Activated CD8-positive, alpha-beta memory T cell treated with anti-CD3 and anti-CD28 coated beads for 36 hours (primary cell): ENCODE results near the gene ZBTB17. TPM values are rescaled to one million over a fixed set of nuclear protein-coding genes. Genes with fewer than 3 reads are reported as not detected.
"Not testable (repeated sequence)": the region's sequence is repeated elsewhere in the genome, so short reads cannot be mapped to it uniquely, and the experiment has no call there.

Source experiments
- CTCF ChIA-PET: fragments of 350-600 bp; sonication (Branson Sonifier 250); formaldehyde crosslinking; loops from one replicate; lab custom pipeline; 2021; ENCODE audit warnings: antibody characterized with exemption; lab: Charles Lee
- POLR2A ChIA-PET: fragments of 350-600 bp; sonication (Branson Sonifier 250); formaldehyde crosslinking; loops from one replicate; lab custom pipeline; 2021; ENCODE audit warnings: antibody characterized with exemption; lab: Charles Lee
- total RNA-seq, 2 experiments: library from RNA; stranded (reverse); gene quantifications; one replicate each; pipeline ENCODE4 v1.2.3, GENCODE V29; 2021

ZBTB17 gene
- 10 to 100 TPM; 54.8 to 57.9 TPM for total RNA-seq

GRCh38 chr1:15975805-15976680 is at the start of gene ZBTB17:
TSS of gene ZBTB17 (minus strand) at chr1:15976101. CDS start at chr1:15948495, 27,606 bp downstream.
- POLR2A ChIA-PET = interaction anchor here (0.6 to 4.6 kb wide), 7 partner anchors 10 to 142 kb away, joined by 3 to 51 read pairs (median 4); partner anchors contain the start of gene SRARP
- CTCF ChIA-PET = interaction anchor here (0.7 to 2.5 kb wide), 5 partner anchors 19 to 568 kb away, joined by 3 to 22 read pairs (median 6); no protein-coding TSS in a partner anchor

DNA sequence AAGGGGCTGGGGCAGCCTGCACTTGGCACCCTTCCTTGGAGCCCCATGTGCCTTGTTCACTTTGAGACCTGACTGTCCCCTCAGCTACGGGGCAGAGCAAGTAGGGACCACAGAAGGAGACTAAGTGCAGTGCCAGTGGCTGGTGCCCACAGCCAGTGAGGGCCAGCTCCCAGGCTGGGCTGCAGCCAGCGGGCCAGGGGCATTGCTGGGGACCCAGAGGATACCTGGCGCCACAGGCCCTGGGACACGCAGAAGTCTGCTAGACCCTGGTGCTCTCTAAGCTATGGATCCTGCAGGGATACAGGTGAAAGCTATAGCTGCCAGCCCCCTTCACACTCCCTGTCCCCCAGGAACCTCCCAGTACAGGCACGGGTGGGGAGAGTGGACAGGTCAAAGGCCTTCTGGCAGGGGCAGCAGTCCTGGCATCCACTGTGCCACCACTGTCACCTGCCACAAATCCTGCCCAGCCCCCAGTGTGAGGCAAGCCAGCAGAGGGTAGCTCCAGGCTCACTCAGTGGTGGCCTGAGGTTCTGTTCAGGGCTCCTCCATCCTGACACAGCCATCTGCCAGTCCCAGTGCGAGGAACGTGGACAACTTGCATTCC is 47.3 kb upstream of the ZBTB17 start:
- CTCF ChIA-PET = no interaction called here
- POLR2A ChIA-PET = no interaction called here

DNA sequence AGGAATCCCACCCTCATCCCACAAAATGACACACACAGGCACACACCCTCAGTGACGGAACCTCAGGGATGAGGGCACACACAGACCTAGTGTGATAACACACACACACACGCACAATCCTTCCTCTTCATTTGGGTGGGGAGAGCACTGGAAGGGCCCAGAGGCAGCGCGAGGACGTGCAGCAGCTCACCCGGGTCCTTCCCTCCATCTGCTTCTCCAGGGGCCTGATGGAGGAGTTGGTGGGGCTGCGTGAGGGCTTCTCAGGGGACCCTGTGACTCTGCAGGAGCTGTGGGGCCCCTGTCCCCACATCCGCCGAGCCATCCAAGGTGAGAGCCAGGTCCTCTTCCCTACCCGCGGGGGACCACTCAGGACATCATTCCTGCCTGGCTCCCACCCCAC is 46.5 kb upstream of the ZBTB17 start:
- POLR2A ChIA-PET = no interaction called here
- CTCF ChIA-PET = no interaction called here

DNA sequence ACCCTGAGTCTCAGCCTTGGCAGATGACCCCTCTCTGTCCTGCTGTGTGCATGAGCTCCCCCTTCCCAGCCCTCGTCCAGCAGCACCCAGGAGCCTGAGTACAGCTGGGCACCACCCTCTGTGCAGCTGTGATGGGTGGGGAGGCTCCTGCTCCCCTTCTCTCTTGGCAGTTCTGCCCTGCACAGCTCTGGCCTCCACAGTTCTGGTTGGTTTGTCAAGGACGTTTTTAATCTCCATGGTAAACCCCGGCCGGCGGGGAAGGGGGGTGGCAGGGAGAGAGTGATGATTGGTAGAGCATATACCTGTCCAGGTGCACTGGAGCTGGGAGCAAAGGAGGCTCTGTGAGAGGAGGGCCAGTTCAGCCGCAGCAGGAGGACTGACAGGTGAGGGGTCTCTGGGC is 45.8 kb upstream of the ZBTB17 start, which contains the start of gene CLCNKA:
CLCNKA (plus strand) TSS at position 356 of the 400 bp plus-strand sequence. CDS start 584 bp downstream, outside the sequence.
- ChIA-PET POLR2A (no interaction called here), CTCF (no interaction called here)

DNA sequence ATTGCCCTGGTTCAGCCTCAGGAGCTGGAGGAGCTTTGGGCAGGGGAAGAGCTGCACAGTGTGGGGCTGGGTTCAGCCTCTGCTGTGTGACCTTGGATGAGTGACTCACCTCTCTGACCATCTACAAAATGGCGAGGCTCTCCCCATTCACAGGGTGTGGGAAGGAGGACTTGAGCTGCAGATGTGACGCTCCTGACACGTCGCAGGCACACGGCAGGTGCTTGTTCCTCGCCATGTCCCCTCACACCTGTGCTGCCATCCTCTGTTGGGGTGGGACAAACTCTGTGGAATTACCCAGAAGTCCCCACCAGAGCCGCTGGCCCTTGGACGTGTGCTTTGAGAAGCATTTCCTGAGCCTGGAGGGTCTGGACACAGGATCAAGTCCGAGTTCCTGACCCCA is 45.0 kb upstream of the ZBTB17 start:
- CTCF ChIA-PET, POLR2A ChIA-PET: not testable (repeated sequence)

- CTCF ChIA-PET = no interaction called here
- POLR2A ChIA-PET = no interaction called here
Measured at GRCh38 chr1:16020325-16020724, 44.4 kb upstream of the ZBTB17 start.

DNA sequence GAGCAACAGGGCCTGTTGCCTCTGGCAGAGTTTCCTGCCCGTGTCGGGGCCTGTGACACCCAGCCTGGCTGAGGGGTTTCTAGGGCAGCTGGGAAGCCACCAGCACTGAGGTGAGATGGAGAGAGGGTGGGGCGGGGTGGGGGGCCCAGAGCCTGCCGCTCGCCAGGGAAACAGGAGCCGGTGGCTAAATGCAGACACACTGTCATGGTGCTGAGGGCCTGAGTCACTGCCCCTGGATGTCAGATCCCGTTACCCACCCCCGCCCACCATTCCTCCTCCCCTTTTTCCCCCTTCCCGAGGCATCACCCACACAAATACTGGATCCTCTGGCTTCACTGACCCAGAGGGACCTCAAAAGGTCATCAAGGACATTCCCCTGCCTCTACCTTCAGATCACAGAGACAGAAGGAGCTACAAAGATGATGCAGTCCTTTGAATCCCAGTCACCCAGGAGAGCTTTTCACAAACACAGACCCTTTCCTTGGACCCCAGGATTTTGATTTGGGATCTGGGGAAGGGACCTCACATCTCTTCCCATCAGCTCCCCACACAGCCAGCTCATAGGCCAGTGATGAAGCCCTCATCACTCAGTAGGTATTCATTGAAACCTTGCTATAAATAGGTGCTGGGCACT is 43.9 kb upstream of the ZBTB17 start:
- CTCF ChIA-PET = interaction anchor here (1.2 kb wide), 1 partner anchor 205 kb away, joined by 3 read pairs; no protein-coding TSS in a partner anchor
- POLR2A ChIA-PET = no interaction called here

GRCh38 chr1:16018749-16019643 is 43.1 kb upstream of the ZBTB17 start:
- ChIA-PET CTCF (interaction anchor here (1.2 to 1.8 kb wide), 2 partner anchors 10 to 204 kb away, joined by 3 to 4 read pairs; no protein-coding TSS in a partner anchor), POLR2A (interaction anchor here (0.6 kb wide), 1 partner anchor 325 kb away, joined by 3 read pairs; no protein-coding TSS in a partner anchor)

- CTCF ChIA-PET = interaction anchor here (1.8 kb wide), 1 partner anchor 9 kb away, joined by 4 read pairs; no protein-coding TSS in a partner anchor
Measured at GRCh38 chr1:16018308-16018707, 42.4 kb upstream of the ZBTB17 start.

DNA sequence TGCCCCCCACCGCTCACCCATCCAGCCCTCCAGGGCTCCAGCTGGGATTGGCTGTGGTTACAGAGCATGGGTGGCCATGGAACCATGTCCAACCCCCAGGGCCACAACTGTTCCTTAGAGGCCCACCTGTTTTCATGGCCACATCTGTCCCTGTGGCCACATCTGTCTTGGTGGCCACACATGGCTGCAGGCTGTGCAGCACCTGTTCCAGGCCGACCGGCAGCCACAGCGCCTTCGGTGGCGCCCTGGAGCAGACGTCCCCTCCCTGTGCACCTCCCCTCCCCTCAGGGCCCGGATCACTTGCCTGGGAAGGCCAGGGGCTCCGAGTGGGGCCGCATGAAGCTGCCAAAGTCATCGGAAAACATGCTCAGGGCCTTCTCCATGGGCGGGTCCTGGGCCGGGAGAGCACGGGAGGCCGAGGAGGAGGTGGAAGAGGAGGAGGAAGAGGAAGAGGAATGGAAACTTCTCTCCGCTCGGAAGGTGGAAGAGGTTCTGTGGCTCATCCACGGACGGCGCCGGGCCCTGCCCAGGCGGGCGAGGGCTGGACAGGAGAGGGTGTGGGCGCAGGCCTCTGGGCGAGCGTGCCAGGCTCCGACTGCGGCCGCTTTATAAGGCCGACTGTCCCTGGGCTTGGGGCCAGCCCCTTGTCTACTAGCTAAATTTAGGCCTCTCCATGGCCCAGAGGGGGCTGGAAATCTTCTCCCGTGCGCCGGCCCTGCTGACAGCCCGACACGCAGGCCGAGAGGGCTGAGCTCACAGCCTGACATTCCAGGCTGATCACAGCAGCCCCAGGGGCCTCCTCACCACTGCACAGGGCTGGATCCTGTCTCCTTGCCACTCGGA is 41.8 kb upstream of the ZBTB17 start, which contains the start of gene HSPB7:
HSPB7 (minus strand) TSS at position 583 of the 843 bp plus-strand sequence; CDS start at position 503, 80 bp downstream.
- ChIA-PET CTCF (interaction anchor here (1.8 kb wide), 1 partner anchor 8 kb away, joined by 4 read pairs; no protein-coding TSS in a partner anchor), POLR2A (interaction anchor here (0.6 kb wide), 1 partner anchor 326 kb away, joined by 3 read pairs; no protein-coding TSS in a partner anchor)

More at GRCh38 chr1:16018308-16018707, 42.4 kb upstream of the ZBTB17 start:
- POLR2A ChIA-PET = interaction anchor here (0.6 kb wide), 1 partner anchor 326 kb away, joined by 3 read pairs; no protein-coding TSS in a partner anchor

DNA sequence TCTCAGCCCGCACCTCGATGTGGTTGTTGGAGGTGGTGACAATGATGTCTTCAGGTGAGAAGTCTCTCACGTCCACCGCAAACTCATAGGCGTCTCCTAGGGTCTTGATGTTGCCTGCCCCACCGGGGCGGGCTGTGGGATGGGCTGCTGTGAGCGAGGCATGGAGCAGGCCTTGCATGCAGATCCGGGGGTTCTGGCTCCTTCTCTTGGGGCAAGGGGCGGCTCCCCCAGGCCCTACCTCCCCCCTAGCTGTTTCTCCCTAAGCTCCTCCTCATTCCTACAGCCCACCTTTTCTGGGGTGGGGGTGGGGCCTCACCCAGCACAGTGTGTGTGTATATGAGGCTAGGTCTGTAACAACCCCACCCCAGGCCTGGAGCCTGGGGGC is 41.2 kb upstream of the ZBTB17 start:
- CTCF ChIA-PET = no interaction called here
- POLR2A ChIA-PET = no interaction called here

GRCh38 chr1:16015960-16016901 is 40.3 kb upstream of the ZBTB17 start:
- CTCF ChIA-PET = interaction anchor here (1.5 kb wide), 1 partner anchor 224 kb away, joined by 3 read pairs; no protein-coding TSS in a partner anchor

GRCh38 chr1:16015491-16015890 is 39.6 kb upstream of the ZBTB17 start:
- ChIA-PET POLR2A (no interaction called here), CTCF (interaction anchor here (1.5 kb wide), 1 partner anchor 224 kb away, joined by 3 read pairs; no protein-coding TSS in a partner anchor)

More at GRCh38 chr1:16015960-16016901, 40.3 kb upstream of the ZBTB17 start:
- POLR2A ChIA-PET = no interaction called here

DNA sequence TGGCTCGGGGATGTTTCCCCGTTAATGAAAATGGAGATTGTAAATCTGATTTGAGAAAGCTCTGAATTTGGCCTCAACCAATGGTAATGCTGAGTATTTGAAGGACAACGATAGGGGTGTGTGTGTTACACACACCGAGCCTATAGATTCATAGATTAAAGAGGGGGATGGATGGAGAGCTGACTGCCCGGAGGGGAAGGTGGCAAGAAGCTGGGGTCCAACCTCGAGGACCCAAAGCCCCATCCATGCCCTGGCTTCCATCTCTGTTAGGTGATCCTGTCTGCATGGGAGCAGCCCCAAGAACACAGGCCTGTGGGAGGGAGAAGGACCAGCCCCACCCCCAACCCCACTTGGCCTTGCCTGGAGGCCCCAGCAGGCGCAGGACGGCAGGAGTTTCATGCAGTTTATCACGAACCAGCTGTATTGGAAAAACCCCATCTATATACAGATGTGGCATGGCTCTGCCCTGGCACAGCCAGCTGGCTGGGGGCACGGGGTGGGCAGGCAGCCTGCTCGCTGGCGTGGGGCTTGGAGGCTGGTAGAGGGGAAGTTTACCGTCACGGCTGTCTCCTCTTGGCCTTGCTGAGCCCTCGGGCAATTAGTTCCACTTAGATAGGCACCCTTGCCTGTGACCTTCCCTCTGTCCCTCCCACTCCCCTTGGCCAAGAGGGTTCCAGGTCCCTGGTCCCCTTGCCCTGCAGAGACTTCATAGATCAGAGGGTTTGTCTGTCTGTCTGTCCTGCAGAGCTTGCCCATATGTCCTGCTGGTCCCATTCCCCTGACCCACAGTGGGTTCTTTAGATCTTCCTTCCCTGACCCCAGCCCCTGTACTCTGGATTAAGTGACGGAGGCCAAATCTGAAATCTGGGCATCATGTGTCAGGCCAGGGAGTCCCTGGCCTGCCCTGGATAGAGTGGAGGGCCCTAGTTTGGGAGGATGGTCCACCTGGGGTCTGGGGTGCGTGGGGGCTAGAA is 38.9 kb upstream of the ZBTB17 start:
- ChIA-PET POLR2A (no interaction called here), CTCF (interaction anchor here (0.6 to 1.5 kb wide), 4 partner anchors 9 to 366 kb away, joined by 3 read pairs; no protein-coding TSS in a partner anchor)

DNA sequence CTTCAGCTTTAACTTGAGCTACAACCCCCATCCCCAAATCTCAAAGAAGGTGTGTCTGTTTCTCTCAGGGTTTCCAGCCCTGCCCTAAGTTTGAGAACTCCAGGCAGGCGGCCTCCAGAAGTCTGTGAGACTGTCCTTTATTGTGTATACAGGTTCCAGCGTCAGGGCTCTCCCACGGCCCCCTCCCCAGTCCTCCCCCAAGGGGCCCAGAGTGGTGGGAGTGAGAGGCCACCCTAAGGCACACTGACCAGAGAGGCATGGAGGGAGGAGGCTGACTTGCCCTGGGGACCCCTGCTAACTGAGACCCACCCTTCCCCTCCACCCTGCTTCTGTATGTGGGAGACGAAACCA is 38.0 kb upstream of the ZBTB17 start:
- ChIA-PET CTCF (interaction anchor here (0.6 to 1.3 kb wide), 4 partner anchors 8 to 367 kb away, joined by 3 to 5 read pairs (median 3); no protein-coding TSS in a partner anchor), POLR2A (no interaction called here)
